Nephron progenitor cell (in vitro differentiated cells): Measurements from ENCODE around the gene CBY3.
"Not testable (repeated sequence)": the region's sequence is repeated elsewhere in the genome, so short reads cannot be mapped to it uniquely, and the experiment has no call there.

Experiments used
- DNase-seq: peaks from one replicate; pipeline ENCODE4 v3.0.0; 2021
- H3K27ac Mint-ChIP-seq: 2 replicates; pipeline ENCODE4 v1.8.0; 2021; ENCODE audit warnings: mild to moderate bottlenecking, moderate library complexity, mixed read lengths
- H3K27me3 Mint-ChIP-seq: 2 replicates; pipeline ENCODE4 v1.8.0; 2021; ENCODE audit warnings: mild to moderate bottlenecking, low read depth, mixed read lengths; ENCODE audit not compliant: poor library complexity
- H3K36me3 Mint-ChIP-seq: 2 replicates; pipeline ENCODE4 v1.8.0; 2021; ENCODE audit warnings: low read depth, mixed read lengths
- H3K4me1 Mint-ChIP-seq: 2 replicates; pipeline ENCODE4 v1.8.0; 2021; ENCODE audit warnings: mixed read lengths
- H3K4me3 Mint-ChIP-seq: 2 replicates; pipeline ENCODE4 v1.8.0; 2021; ENCODE audit warnings: mild to moderate bottlenecking, moderate library complexity, mixed read lengths
- H3K9me3 Mint-ChIP-seq: 2 replicates; pipeline ENCODE4 v1.8.0; 2021; ENCODE audit warnings: mild to moderate bottlenecking, moderate library complexity, mixed read lengths
- CTCF ChIP-seq: fragments of 200-600 bp; sonication (generic); IDR thresholded peaks from 2 replicates; pipeline ENCODE4 v1.5.0; 2021; ENCODE audit warnings: antibody characterized with exemption

The CBY3 gene

GRCh38 chr5:179697993-179698934 is 17.4 kb upstream of the CBY3 start:
- TF ChIP-seq CTCF, result no peak
- DNase-seq, result peak; percentile 99
- peaks cover 31% of the 10 kb centered on the region for H3K36me3 Mint-ChIP-seq
- peaks cover 10% of the 10 kb centered on the region for H3K9me3 Mint-ChIP-seq
- H3K4me1 Mint-ChIP-seq, result peaks cover 58% of the 10 kb centered on the region
- no peaks in the 10 kb centered on the region for H3K27me3 Mint-ChIP-seq
- peak overlapping the region; percentile 99 for H3K27ac Mint-ChIP-seq
- H3K4me3 Mint-ChIP-seq, result peak overlapping the region; percentile 98

GRCh38 chr5:179697543-179697942 is 16.7 kb upstream of the CBY3 start:
- H3K9me3 Mint-ChIP-seq, H3K27me3 Mint-ChIP-seq, DNase-seq: not testable (repeated sequence)
- peaks cover 24% of the 10 kb centered on the region for H3K36me3 Mint-ChIP-seq
- H3K27ac Mint-ChIP-seq, result peak overlapping the region; percentile 99
- H3K4me1 Mint-ChIP-seq, result peaks cover 55% of the 10 kb centered on the region
- H3K4me3 Mint-ChIP-seq, result peak overlapping the region; percentile 98

- H3K9me3 Mint-ChIP-seq, result peaks cover 3% of the 10 kb centered on the region
- peak overlapping the region; percentile 98 for H3K4me3 Mint-ChIP-seq
- H3K27ac Mint-ChIP-seq, result no peak overlapping the region
- TF ChIP-seq CTCF, result no peak
- H3K27me3 Mint-ChIP-seq, result no peaks in the 10 kb centered on the region
- peaks cover 19% of the 10 kb centered on the region for H3K36me3 Mint-ChIP-seq
- H3K4me1 Mint-ChIP-seq, result peaks cover 51% of the 10 kb centered on the region
- no peak for DNase-seq
These were observed 16.3 kb upstream of the CBY3 start for GRCh38 chr5:179697108-179697507.

- H3K9me3 Mint-ChIP-seq, result no peaks in the 10 kb centered on the region
- no peak overlapping the region for H3K27ac Mint-ChIP-seq
- peaks cover 16% of the 10 kb centered on the region for H3K36me3 Mint-ChIP-seq
- no peak for DNase-seq
- H3K4me1 Mint-ChIP-seq, result peaks cover 50% of the 10 kb centered on the region
- no peak overlapping the region for H3K4me3 Mint-ChIP-seq
- TF ChIP-seq CTCF, result no peak
- no peaks in the 10 kb centered on the region for H3K27me3 Mint-ChIP-seq
These were observed 15.8 kb upstream of the CBY3 start for GRCh38 chr5:179696603-179697002.

- H3K9me3 Mint-ChIP-seq, result no peaks in the 10 kb centered on the region
- no peak for TF ChIP-seq CTCF
- H3K27me3 Mint-ChIP-seq, result no peaks in the 10 kb centered on the region
- peaks cover 6% of the 10 kb centered on the region for H3K36me3 Mint-ChIP-seq
- peaks cover 38% of the 10 kb centered on the region for H3K4me1 Mint-ChIP-seq
- DNase-seq, result no peak
- H3K27ac Mint-ChIP-seq, result no peak overlapping the region
- no peak overlapping the region for H3K4me3 Mint-ChIP-seq
These were observed 13.7 kb upstream of the CBY3 start for GRCh38 chr5:179694561-179694960.

GRCh38 chr5:179689212-179689611 is 8.4 kb upstream of the CBY3 start:
- not testable (repeated sequence) for H3K9me3 Mint-ChIP-seq, H3K27me3 Mint-ChIP-seq, H3K27ac Mint-ChIP-seq, H3K4me1 Mint-ChIP-seq, H3K36me3 Mint-ChIP-seq, H3K4me3 Mint-ChIP-seq, DNase-seq
